GM12878 (cell line): Measurements from ENCODE around the gene RASL12.

ENCODE experiments used
- CHD4 ChIP-seq: fragments of 200-600 bp; sonication (generic); IDR thresholded peaks from 2 replicates; pipeline ENCODE4 v1.6.1; 2016; ENCODE audit warnings: mild to moderate bottlenecking
- ETV6 ChIP-seq, 2 experiments: fragments of 450-650 bp in 1 of 2; IDR thresholded peaks in 1 of 2; conservative IDR thresholded peaks in 1 of 2; 2 replicates each; pipeline ENCODE4 v1.6.1; 2014; ENCODE audit warnings: antibody characterized with exemption in 1 of 2, borderline replicate concordance in 1 of 2, low read depth in 1 of 2, mild to moderate bottlenecking in 1 of 2, moderate library complexity in 1 of 2
- EZH2 ChIP-seq: IDR thresholded peaks from 2 replicates; pipeline ENCODE4 v1.6.1; 2012; ENCODE audit warnings: low read depth, mild to moderate bottlenecking, control low read depth, inconsistent platforms, low read length, borderline replicate concordance; ENCODE audit not compliant: control insufficient read depth
- FOXM1 ChIP-seq: IDR thresholded peaks from 2 replicates; pipeline ENCODE4 v1.6.1; 2012; ENCODE audit warnings: low read depth, mild to moderate bottlenecking, inconsistent platforms, low read length, moderate library complexity
- HDGF ChIP-seq: fragments of 450-650 bp; IDR thresholded peaks from 2 replicates; pipeline ENCODE4 v1.6.1; 2016; ENCODE audit warnings: antibody characterized with exemption
- RFX5 ChIP-seq: IDR thresholded peaks from 2 replicates; pipeline ENCODE4 v1.6.1; 2011; ENCODE audit warnings: low read depth, low read length, improper control_type of control experiment
- SUZ12 ChIP-seq: fragments of 200-600 bp; sonication (generic); IDR thresholded peaks from one replicate; pipeline ENCODE4 v1.6.1; 2018; ENCODE audit warnings: antibody characterized with exemption, mild to moderate bottlenecking; ENCODE audit not compliant: unreplicated experiment
- ZNF274 ChIP-seq: IDR thresholded peaks from one replicate; pipeline ENCODE4 v1.8.0; 2011; ENCODE audit not compliant: insufficient read length, insufficient read depth
- TF ChIP-seq, protein P1 (sequence below): IDR thresholded peaks from 2 replicates; pipeline ENCODE4 v1.6.1; 2011; ENCODE audit warnings: low read depth, low read length, improper control_type of control experiment, borderline replicate concordance
- TF ChIP-seq, protein P2 (sequence below), 3 experiments: IDR thresholded peaks in 2 of 3; conservative IDR thresholded peaks in 1 of 3; 2 replicates each; pipeline ENCODE4 v1.5.1; 2011; ENCODE audit warnings: low read depth in 3 of 3, low read length in 3 of 3, mild to moderate bottlenecking in 3 of 3, control low read depth in 2 of 3, moderate library complexity in 2 of 3, inconsistent platforms in 1 of 3, mixed read lengths in 1 of 3; ENCODE audit not compliant: control insufficient read depth in 2 of 3, insufficient read depth in 1 of 3; ENCODE audit errors: extremely low read depth in 1 of 3
- TF ChIP-seq, protein P3 (sequence below): IDR thresholded peaks from 2 replicates; pipeline ENCODE4 v1.6.1; 2012; ENCODE audit warnings: low read length, inconsistent platforms

DNA sequence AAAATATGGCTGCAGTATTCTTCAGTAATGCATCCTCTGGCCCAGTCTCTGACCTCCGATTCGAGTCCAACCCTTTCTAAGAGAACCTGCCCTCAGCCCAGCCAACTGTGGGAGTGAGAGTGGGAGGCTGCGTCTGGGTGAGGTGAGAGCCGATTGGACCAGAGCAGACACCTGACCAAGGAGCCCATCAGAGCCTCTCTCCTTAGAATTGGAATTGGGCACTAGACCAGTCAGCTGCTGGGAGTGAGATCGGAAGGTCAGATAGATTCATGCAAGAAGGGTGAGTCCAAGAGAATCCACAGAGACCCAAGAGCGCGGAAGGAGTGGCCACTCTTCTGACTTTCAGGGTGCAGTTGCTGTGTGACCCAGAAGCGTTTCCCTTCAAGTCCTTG lies 10.2 kb downstream of the RASL12 start:
- TF ChIP-seq CHD4 (no peak), ETV6 (conservative IDR thresholded peaks at IDR 0.05 in 1 of 2, IDR thresholded peaks at IDR 0.05 in 1 of 2; ENCODE audit: borderline replicate concordance in 1 of 2, low read depth in 1 of 2) (no peak), RFX5 (no peak), FOXM1 (no peak), HDGF (no peak), SUZ12 (no peak), EZH2 (no peak), ZNF274 (no peak)
- TF ChIP-seq, protein P1, sequence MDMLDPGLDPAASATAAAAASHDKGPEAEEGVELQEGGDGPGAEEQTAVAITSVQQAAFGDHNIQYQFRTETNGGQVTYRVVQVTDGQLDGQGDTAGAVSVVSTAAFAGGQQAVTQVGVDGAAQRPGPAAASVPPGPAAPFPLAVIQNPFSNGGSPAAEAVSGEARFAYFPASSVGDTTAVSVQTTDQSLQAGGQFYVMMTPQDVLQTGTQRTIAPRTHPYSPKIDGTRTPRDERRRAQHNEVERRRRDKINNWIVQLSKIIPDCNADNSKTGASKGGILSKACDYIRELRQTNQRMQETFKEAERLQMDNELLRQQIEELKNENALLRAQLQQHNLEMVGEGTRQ, result no peak
- TF ChIP-seq, protein P2, sequence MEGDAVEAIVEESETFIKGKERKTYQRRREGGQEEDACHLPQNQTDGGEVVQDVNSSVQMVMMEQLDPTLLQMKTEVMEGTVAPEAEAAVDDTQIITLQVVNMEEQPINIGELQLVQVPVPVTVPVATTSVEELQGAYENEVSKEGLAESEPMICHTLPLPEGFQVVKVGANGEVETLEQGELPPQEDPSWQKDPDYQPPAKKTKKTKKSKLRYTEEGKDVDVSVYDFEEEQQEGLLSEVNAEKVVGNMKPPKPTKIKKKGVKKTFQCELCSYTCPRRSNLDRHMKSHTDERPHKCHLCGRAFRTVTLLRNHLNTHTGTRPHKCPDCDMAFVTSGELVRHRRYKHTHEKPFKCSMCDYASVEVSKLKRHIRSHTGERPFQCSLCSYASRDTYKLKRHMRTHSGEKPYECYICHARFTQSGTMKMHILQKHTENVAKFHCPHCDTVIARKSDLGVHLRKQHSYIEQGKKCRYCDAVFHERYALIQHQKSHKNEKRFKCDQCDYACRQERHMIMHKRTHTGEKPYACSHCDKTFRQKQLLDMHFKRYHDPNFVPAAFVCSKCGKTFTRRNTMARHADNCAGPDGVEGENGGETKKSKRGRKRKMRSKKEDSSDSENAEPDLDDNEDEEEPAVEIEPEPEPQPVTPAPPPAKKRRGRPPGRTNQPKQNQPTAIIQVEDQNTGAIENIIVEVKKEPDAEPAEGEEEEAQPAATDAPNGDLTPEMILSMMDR (IDR thresholded peaks at IDR 0.05 in 2 of 3, conservative IDR thresholded peaks at IDR 0.05 in 1 of 3; ENCODE audit: control insufficient read depth in 2 of 3, extremely low read depth in 1 of 3, insufficient read depth in 1 of 3, low read depth in 3 of 3, low read length in 3 of 3), result no peak
- TF ChIP-seq, protein P3, sequence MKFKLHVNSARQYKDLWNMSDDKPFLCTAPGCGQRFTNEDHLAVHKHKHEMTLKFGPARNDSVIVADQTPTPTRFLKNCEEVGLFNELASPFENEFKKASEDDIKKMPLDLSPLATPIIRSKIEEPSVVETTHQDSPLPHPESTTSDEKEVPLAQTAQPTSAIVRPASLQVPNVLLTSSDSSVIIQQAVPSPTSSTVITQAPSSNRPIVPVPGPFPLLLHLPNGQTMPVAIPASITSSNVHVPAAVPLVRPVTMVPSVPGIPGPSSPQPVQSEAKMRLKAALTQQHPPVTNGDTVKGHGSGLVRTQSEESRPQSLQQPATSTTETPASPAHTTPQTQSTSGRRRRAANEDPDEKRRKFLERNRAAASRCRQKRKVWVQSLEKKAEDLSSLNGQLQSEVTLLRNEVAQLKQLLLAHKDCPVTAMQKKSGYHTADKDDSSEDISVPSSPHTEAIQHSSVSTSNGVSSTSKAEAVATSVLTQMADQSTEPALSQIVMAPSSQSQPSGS, result no peak
